HepG2 (cell line): ENCODE measurements around the gene MYRFL. TPM values are rescaled to one million over a fixed set of nuclear protein-coding genes. Genes with fewer than 3 reads are reported as not detected.

ENCODE experiments used
- ATAC-seq: fragments of 200-7000 bp; cut with Tn5 transposase; 3 replicates; pipeline ENCODE4 v1.9.1; 2020; ENCODE audit warnings: mild to moderate bottlenecking, moderate library complexity
- BruUV-seq: library from RNA; stranded (reverse); fragments of 400-500 nt; replicated peaks from 2 replicates; lab custom pipeline; 2021; lab: Mats Ljungman, UMichigan
- CTCF ChIA-PET: fragments of 300-600 bp; formaldehyde crosslinking; extraction: SDS; loops from one replicate; lab custom pipeline; 2021; ENCODE audit warnings: low total read pairs, inconsistent platforms, low intra/inter-chr PET ratio; lab: Yijun Ruan, JAX
- POLR2A ChIA-PET: fragments of 350-600 bp; sonication (Branson Sonifier 250); formaldehyde crosslinking; loops from one replicate; lab custom pipeline; 2020; ENCODE audit warnings: antibody characterized with exemption, inconsistent platforms; lab: Yijun Ruan, JAX
- DNase-seq: peaks from one replicate; pipeline ENCODE4 v3.0.0-alpha.2; 2015; ENCODE audit warnings: low spot score
- FAIRE-seq: peaks from 3 replicates; lab custom pipeline; 2011; peaks lifted over from hg19 to GRCh38; lab: Jason Lieb, UNC
- H2AFZ ChIP-seq: one replicate; pipeline ENCODE4 v1.6.1; 2011; ENCODE audit warnings: low read length, inconsistent platforms
- H3K27ac ChIP-seq: fragments of 300-600 bp; 3 replicates; pipeline ENCODE4 v1.8.0; 2011; ENCODE audit warnings: mixed run types, mild to moderate bottlenecking, mixed read lengths, low read length, inconsistent platforms; ENCODE audit not compliant: insufficient read depth; ENCODE audit errors: extremely low read length
- H3K27me3 ChIP-seq, 2 experiments: fragments of 200-600 bp in 1 of 2; 2 replicates in 1 of 2; 3 replicates in 1 of 2; pipeline versions ENCODE4 v1.6.0 to v1.8.0; 2011; ENCODE audit warnings: low read length in 2 of 2, mild to moderate bottlenecking in 2 of 2, moderate library complexity in 2 of 2, inconsistent platforms in 1 of 2; ENCODE audit not compliant: insufficient read depth in 2 of 2, control insufficient read depth in 1 of 2
- H3K36me3 ChIP-seq, 2 experiments: fragments of 200-600 bp in 1 of 2; replicated peaks in 1 of 2; 2 replicates in 1 of 2; 3 replicates in 1 of 2; pipeline versions ENCODE4 v1.5.1 to v1.8.0; 2011; ENCODE audit warnings: low read length in 2 of 2, inconsistent platforms in 1 of 2; ENCODE audit not compliant: insufficient read depth in 2 of 2, control insufficient read depth in 1 of 2
- H3K4me1 ChIP-seq: 2 replicates; pipeline ENCODE4 v1.5.1; 2012; ENCODE audit warnings: low read length, inconsistent platforms; ENCODE audit not compliant: insufficient read depth
- H3K4me2 ChIP-seq: 2 replicates; pipeline ENCODE4 v1.6.0; 2011; ENCODE audit warnings: low read depth, low read length, inconsistent platforms
- H3K4me3 ChIP-seq, 3 experiments: fragments of 200-600 bp in 1 of 3; sonication (generic), shearing (Covaris generic) in 1 of 3; replicated peaks in 1 of 3; 2 replicates each; pipeline ENCODE4 v1.5.1; 2011 to 2016; ENCODE audit warnings: low read length in 3 of 3, inconsistent platforms in 2 of 3, low read depth in 2 of 3, mild to moderate bottlenecking in 2 of 3, control low read depth in 1 of 3, mixed read lengths in 1 of 3; ENCODE audit not compliant: insufficient read depth in 1 of 3
- H3K79me2 ChIP-seq: one replicate; pipeline ENCODE4 v1.6.1; 2011; ENCODE audit warnings: low read length, inconsistent platforms; ENCODE audit not compliant: insufficient read depth
- H3K9ac ChIP-seq: 2 replicates; pipeline ENCODE4 v1.6.0; 2011; ENCODE audit warnings: mild to moderate bottlenecking, low read depth, low read length, inconsistent platforms; ENCODE audit not compliant: insufficient read depth
- H3K9me3 ChIP-seq: 2 replicates; pipeline ENCODE4 v1.5.1; 2012; ENCODE audit warnings: mild to moderate bottlenecking, low read length
- H4K20me1 ChIP-seq: 2 replicates; pipeline ENCODE4 v1.6.0; 2011; ENCODE audit warnings: inconsistent platforms, mild to moderate bottlenecking, low read length, moderate library complexity; ENCODE audit not compliant: insufficient read depth
- AHR ChIP-seq: IDR thresholded peaks from 2 replicates; pipeline ENCODE4 v1.6.1; 2018; ENCODE audit warnings: missing genetic modification reagents, missing compliant biosample characterization
- ARNTL ChIP-seq: sonication (generic); formaldehyde crosslinking; IDR thresholded peaks from 2 replicates; pipeline ENCODE4 v1.4.0; 2020; ENCODE audit warnings: mild to moderate bottlenecking, missing genetic modification reagents
- GPN1 ChIP-seq: sonication (generic); formaldehyde crosslinking; IDR thresholded peaks from 2 replicates; pipeline ENCODE4 v1.5.1; 2020; ENCODE audit warnings: missing genetic modification reagents, borderline replicate concordance
- HINFP ChIP-seq: sonication (generic); formaldehyde crosslinking; IDR thresholded peaks from 2 replicates; pipeline ENCODE4 v1.4.0; 2020; ENCODE audit warnings: low read depth, mild to moderate bottlenecking, missing genetic modification reagents
- SKIL ChIP-seq: sonication (generic); formaldehyde crosslinking; IDR thresholded peaks from 2 replicates; pipeline ENCODE4 v1.8.0; 2022; ENCODE audit warnings: missing genetic modification reagents, mild to moderate bottlenecking, moderate library complexity, borderline replicate concordance
- ZBTB8A ChIP-seq: sonication (generic); formaldehyde crosslinking; IDR thresholded peaks from 2 replicates; pipeline ENCODE4 v1.4.0; 2020; ENCODE audit warnings: mild to moderate bottlenecking, low read depth, missing genetic modification reagents, borderline replicate concordance
- ZNF770 ChIP-seq: sonication (generic); formaldehyde crosslinking; IDR thresholded peaks from 2 replicates; pipeline ENCODE4 v1.5.0; 2020; ENCODE audit warnings: mild to moderate bottlenecking, missing genetic modification reagents
- ZSCAN5A ChIP-seq: sonication (generic); formaldehyde crosslinking; IDR thresholded peaks from 2 replicates; pipeline ENCODE4 v1.8.0; 2022; ENCODE audit warnings: mild to moderate bottlenecking, missing genetic modification reagents, borderline replicate concordance
- WGBS: methylation state at CpG from one replicate; pipeline ENCODE4 v1.1.6; 2017; ENCODE audit warnings: low lambda C conversion rate; 5-methylcytosine and 5-hydroxymethylcytosine counted together
- in situ Hi-C: cut with HindIII; loops from 2 replicates; pipeline ENCODE4 v1.10.0; 2017; ENCODE audit warnings: low pct_unique_long_range_greater_than_20kb; ENCODE audit not compliant: extremely low pct_ligation_motif_present
- intact Hi-C: fragments of 100-400 bp; cut with micrococcal nuclease; formaldehyde crosslinking; loops from one replicate; pipeline ENCODE4 v1.10.0; 2022; ENCODE audit not compliant: unreplicated experiment
- polyA plus RNA-seq, 8 experiments: library from polyadenylated mRNA; depleted of rRNA in 3 of 8; stranded (reverse) in 7 of 8; unstranded in 1 of 8; fragments of >200 nt; fragmentation: Illumina TruSeq in 4 of 8; extraction: Trizol in 4 of 8; gene quantifications; 2 replicates each; pipeline versions ENCODE4 v1.2.1 to v1.2.3, GENCODE V29; 2011 to 2016; ENCODE audit warnings: low read depth in 4 of 8, missing spikeins in 1 of 8, mixed read lengths in 1 of 8; ENCODE audit not compliant: insufficient read depth in 1 of 8
- total RNA-seq, 5 experiments: library from RNA; depleted of rRNA; stranded (reverse); fragments of >200 nt; fragmentation: Illumina TruSeq; extraction: Trizol; gene quantifications; 2 replicates each; pipeline ENCODE4 v1.2.3, GENCODE V29; 2016; ENCODE audit warnings: low read depth in 1 of 5

The MYRFL gene
- total and polyA plus RNA-seq, 2 of the 13 experiments (the other 11 are each of a cell fraction or from before 2014, with no cell fraction given): 0.09 to 0.11 TPM

GRCh38 chr12:69894800-69895383 is 69.9 kb downstream of the MYRFL start:
- TF ChIP-seq ZSCAN5A: no peak
- ChIA-PET POLR2A (no interaction called here), CTCF (no interaction called here)
- intact Hi-C loops (no loop called here), in situ Hi-C loops (loop anchor here (25.0 kb wide), 1 partner anchor 467 kb away; the partner anchor contains the start of gene KCNMB4)
- Histone ChIP-seq H3K36me3 (no peaks in the 10 kb centered on the region), H3K9ac (no peak overlapping the region), H3K79me2 (no peaks in the 10 kb centered on the region), H3K4me3 (no peak overlapping the region), H4K20me1 (no peaks in the 10 kb centered on the region), H3K27me3 (no peaks in the 10 kb centered on the region), H2AFZ (no peak overlapping the region), H3K9me3 (no peaks in the 10 kb centered on the region), H3K4me2 (no peak overlapping the region), H3K27ac (no peak overlapping the region), H3K4me1 (no peaks in the 10 kb centered on the region)
- WGBS: 63% methylated on average over 4 of the region's 4 CpGs
- no peak for FAIRE-seq
- ATAC-seq: no peak
- no peak for DNase-seq
- no TSS peak for BruUV-seq

- Histone ChIP-seq H3K4me3 (no peak overlapping the region), H3K4me2 (no peak overlapping the region), H2AFZ (no peak overlapping the region), H3K9ac (no peak overlapping the region), H3K27me3 (no peaks in the 10 kb centered on the region), H4K20me1 (no peaks in the 10 kb centered on the region), H3K4me1 (no peaks in the 10 kb centered on the region), H3K36me3 (no peaks in the 10 kb centered on the region), H3K27ac (no peak overlapping the region), H3K9me3 (no peaks in the 10 kb centered on the region), H3K79me2 (no peaks in the 10 kb centered on the region)
- POLR2A ChIA-PET: no interaction called here
- CTCF ChIA-PET: no interaction called here
- BruUV-seq: no TSS peak
- FAIRE-seq (no peak), ATAC-seq (no peak), DNase-seq (no peak)
- intact Hi-C loops (no loop called here), in situ Hi-C loops (loop anchor here (25.0 kb wide), 1 partner anchor 465 kb away; the partner anchor contains the start of gene KCNMB4)
- WGBS: 40% methylated on average over 2 of the region's 4 CpGs
- TF ChIP-seq HINFP (CRISPR knock-in tag) (no peak), SKIL (CRISPR knock-in tag) (no peak), ZBTB8A (CRISPR knock-in tag) (no peak), ARNTL (CRISPR knock-in tag) (no peak), AHR (no peak), ZNF770 (no peak), GPN1 (CRISPR knock-in tag) (no peak)
These were observed 71.8 kb downstream of the MYRFL start for GRCh38 chr12:69896653-69897381.
